ENCODE data around the gene SLC35F1.

The SLC35F1 gene

GRCh38 chr6:117992856-117993255, 85.8 kb downstream of the SLC35F1 start:
- Histone ChIP-seq H3K27me3 (ENCODE audit: insufficient read depth, poor library complexity, severe bottlenecking) (no peaks in the 10 kb centered on the region), H3K4me3 (replicated peaks; ENCODE audit: insufficient read depth, low read length) (no peak overlapping the region), H3K27ac (replicated peaks) (no peak overlapping the region)
- DNase-seq (ENCODE audit: low read depth in 1 of 2, low spot score in 1 of 2): no peak
- TF ChIP-seq POLR2AphosphoS5 (IDR thresholded peaks at IDR 0.05; ENCODE audit: low read depth): no peak
- TF ChIP-seq SPI1 (IDR thresholded peaks at IDR 0.05; ENCODE audit: borderline replicate concordance, low read depth): no peak
- no peak for TF ChIP-seq GABPA (IDR thresholded peaks at IDR 0.05; ENCODE audit: low read depth)
- TF ChIP-seq REST (IDR thresholded peaks at IDR 0.05; ENCODE audit: insufficient replicate concordance, low read depth): no peak
- TF ChIP-seq CTCF (IDR thresholded peaks at IDR 0.05; ENCODE audit: insufficient read depth, low read length): no peak

- Histone ChIP-seq H3K27ac (replicated peaks) (no peak overlapping the region), H3K27me3 (ENCODE audit: insufficient read depth, poor library complexity, severe bottlenecking) (no peaks in the 10 kb centered on the region), H3K4me3 (replicated peaks; ENCODE audit: insufficient read depth, low read length) (no peak overlapping the region)
- no peak for TF ChIP-seq POLR2AphosphoS5 (IDR thresholded peaks at IDR 0.05; ENCODE audit: low read depth)
- no peak for TF ChIP-seq REST (IDR thresholded peaks at IDR 0.05; ENCODE audit: insufficient replicate concordance, low read depth)
- TF ChIP-seq SPI1 (IDR thresholded peaks at IDR 0.05; ENCODE audit: borderline replicate concordance, low read depth): no peak
- no peak for TF ChIP-seq CTCF (IDR thresholded peaks at IDR 0.05; ENCODE audit: insufficient read depth, low read length)
- TF ChIP-seq GABPA (IDR thresholded peaks at IDR 0.05; ENCODE audit: low read depth): no peak
- DNase-seq (ENCODE audit: low read depth in 1 of 2, low spot score in 1 of 2): no peak
Measured at GRCh38 chr6:118012944-118013343, 105.9 kb downstream of the SLC35F1 start.

- TF ChIP-seq REST (IDR thresholded peaks at IDR 0.05; ENCODE audit: insufficient replicate concordance, low read depth): no peak
- TF ChIP-seq GABPA (IDR thresholded peaks at IDR 0.05; ENCODE audit: low read depth): no peak
- no peak for TF ChIP-seq CTCF (IDR thresholded peaks at IDR 0.05; ENCODE audit: insufficient read depth, low read length)
- TF ChIP-seq POLR2AphosphoS5 (IDR thresholded peaks at IDR 0.05; ENCODE audit: low read depth): no peak
- TF ChIP-seq SPI1 (IDR thresholded peaks at IDR 0.05; ENCODE audit: borderline replicate concordance, low read depth): no peak
- Histone ChIP-seq H3K27me3 (ENCODE audit: insufficient read depth, poor library complexity, severe bottlenecking) (no peaks in the 10 kb centered on the region), H3K4me3 (replicated peaks; ENCODE audit: insufficient read depth, low read length) (no peak overlapping the region), H3K27ac (replicated peaks) (no peak overlapping the region)
- no peak for DNase-seq (ENCODE audit: low read depth in 1 of 2, low spot score in 1 of 2)
Measured at GRCh38 chr6:118016532-118016931, 109.5 kb downstream of the SLC35F1 start.

Data from HL-60 (cell line).